GM18868 (cell line): Measurements from ENCODE around the gene ELAPOR1.

Experiments used
- ATAC-seq: cut with Tn5 transposase; IDR thresholded peaks from one replicate; pipeline ENCODE4 v1.9.1; 2021; ENCODE audit warnings: mild to moderate bottlenecking, moderate library complexity; ENCODE audit not compliant: unreplicated experiment

The ELAPOR1 gene

GRCh38 chr1:109113590-109114341 is at the start of gene ELAPOR1:
ELAPOR1 (plus strand) TSS chr1:109114115; CDS start chr1:109114184, 69 bp downstream.
- peak; percentile 62 for ATAC-seq

- no peak for ATAC-seq
These were observed 48.8 kb upstream of the ELAPOR1 start for GRCh38 chr1:109065137-109065536.

- no peak for ATAC-seq
These were observed 46.0 kb upstream of the ELAPOR1 start for GRCh38 chr1:109067883-109068282.

GRCh38 chr1:109069294-109069693 is 44.6 kb upstream of the ELAPOR1 start:
- ATAC-seq, result no peak

- ATAC-seq, result peak; percentile 100
These were observed 38.1 kb upstream of the ELAPOR1 start, which contains the start of gene TAF13 for GRCh38 chr1:109075531-109076490. TAF13 (minus strand) TSS chr1:109076003; CDS start chr1:109075947, 56 bp downstream.

- no peak for ATAC-seq
These were observed 35.6 kb upstream of the ELAPOR1 start for GRCh38 chr1:109078317-109078716.

GRCh38 chr1:109079240-109079622 is 34.7 kb upstream of the ELAPOR1 start:
- ATAC-seq, result no peak

- ATAC-seq, result no peak
These were observed 33.4 kb upstream of the ELAPOR1 start for GRCh38 chr1:109080441-109081082.

GRCh38 chr1:109083501-109083900 is 30.4 kb upstream of the ELAPOR1 start:
- ATAC-seq, result no peak

- no peak for ATAC-seq
These were observed 30.0 kb upstream of the ELAPOR1 start for GRCh38 chr1:109083923-109084322.

- no peak for ATAC-seq
These were observed 29.1 kb upstream of the ELAPOR1 start for GRCh38 chr1:109084563-109085517.

- no peak for ATAC-seq
These were observed 24.5 kb upstream of the ELAPOR1 start for GRCh38 chr1:109089242-109090015.

- peak; percentile 90 for ATAC-seq
These were observed 23.5 kb upstream of the ELAPOR1 start, which contains the start of gene TMEM167B for GRCh38 chr1:109090196-109091077. TMEM167B (plus strand) TSS chr1:109090764; CDS start chr1:109090873, 109 bp downstream.

GRCh38 chr1:109091078-109091838 is 22.7 kb upstream of the ELAPOR1 start:
- ATAC-seq, result peak; percentile 50

- no peak for ATAC-seq
These were observed 22.1 kb upstream of the ELAPOR1 start for GRCh38 chr1:109091839-109092193.

- no peak for ATAC-seq
These were observed 19.5 kb upstream of the ELAPOR1 start for GRCh38 chr1:109094377-109094803.

GRCh38 chr1:109094871-109095270 is 19.0 kb upstream of the ELAPOR1 start:
- no peak for ATAC-seq
